GM23338 (cell line): ENCODE results near the gene PCLO. TPM values are rescaled to one million over a fixed set of nuclear protein-coding genes. Genes with fewer than 3 reads are reported as not detected.

Experiments
- ATAC-seq: fragments of 200-7000 bp; cut with Tn5 transposase; 3 replicates; pipeline ENCODE4 v1.9.1; 2020
- DNase-seq: peaks from one replicate; pipeline ENCODE4 v3.0.0-alpha.2; 2015; ENCODE audit warnings: low spot score
- H2AFZ ChIP-seq: fragments of 200-600 bp; sonication (generic); 2 replicates; pipeline ENCODE4 v1.8.0; 2016; ENCODE audit warnings: antibody characterized with exemption, mild to moderate bottlenecking, moderate library complexity
- H3F3A ChIP-seq: fragments of 200-600 bp; sonication (generic); replicated peaks from 2 replicates; pipeline ENCODE4 v1.8.0; 2017; ENCODE audit warnings: antibody characterized with exemption, mixed run types, low read depth
- H3K27ac ChIP-seq: fragments of 200-600 bp; sonication (generic); 2 replicates; pipeline ENCODE4 v1.6.1; 2016; ENCODE audit warnings: low read depth
- H3K27me3 ChIP-seq: fragments of 200-600 bp; sonication (generic); 2 replicates; pipeline ENCODE4 v1.8.0; 2016; ENCODE audit warnings: mild to moderate bottlenecking, mixed run types, moderate library complexity; ENCODE audit not compliant: insufficient read depth
- H3K36me3 ChIP-seq: fragments of 200-600 bp; sonication (generic); 2 replicates; pipeline ENCODE4 v1.8.0; 2016; ENCODE audit warnings: mild to moderate bottlenecking; ENCODE audit not compliant: insufficient read depth
- H3K4me1 ChIP-seq: fragments of 200-600 bp; sonication (generic); 2 replicates; pipeline ENCODE4 v1.8.0; 2016; ENCODE audit warnings: mild to moderate bottlenecking, moderate library complexity; ENCODE audit not compliant: insufficient read depth
- H3K4me2 ChIP-seq: fragments of 200-600 bp; sonication (generic); 2 replicates; pipeline ENCODE4 v1.7.1; 2017; ENCODE audit warnings: mixed run types
- H3K4me3 ChIP-seq: fragments of 200-600 bp; sonication (generic); 2 replicates; pipeline ENCODE4 v1.6.1; 2016; ENCODE audit warnings: mixed run types
- H3K79me2 ChIP-seq: fragments of 200-600 bp; sonication (generic); replicated peaks from 2 replicates; pipeline ENCODE4 v1.8.0; 2017; ENCODE audit warnings: mild to moderate bottlenecking; ENCODE audit not compliant: insufficient read depth
- H3K9me2 ChIP-seq: fragments of 200-600 bp; sonication (generic); 2 replicates; pipeline ENCODE4 v1.8.0; 2017; ENCODE audit not compliant: insufficient read depth
- H4K20me1 ChIP-seq: fragments of 200-600 bp; sonication (generic); replicated peaks from 2 replicates; pipeline ENCODE4 v1.8.0; 2017; ENCODE audit warnings: mild to moderate bottlenecking; ENCODE audit not compliant: insufficient read depth
- H3K27ac Mint-ChIP-seq: 2 replicates; pipeline ENCODE4 v1.8.0; 2020; ENCODE audit warnings: inconsistent platforms, mild to moderate bottlenecking, moderate library complexity, mixed read lengths
- H3K27me3 Mint-ChIP-seq: 3 replicates; pipeline ENCODE4 v1.8.0; 2022; ENCODE audit warnings: low read depth, mild to moderate bottlenecking, moderate library complexity, mixed read lengths, inconsistent platforms; ENCODE audit not compliant: insufficient read depth, poor library complexity
- H3K36me3 Mint-ChIP-seq: 3 replicates; pipeline ENCODE4 v1.8.0; 2021; ENCODE audit warnings: low read depth, mild to moderate bottlenecking, inconsistent platforms, moderate library complexity, mixed read lengths
- H3K4me1 Mint-ChIP-seq: 3 replicates; pipeline ENCODE4 v1.8.0; 2020; ENCODE audit warnings: mild to moderate bottlenecking, inconsistent platforms, mixed read lengths
- H3K4me3 Mint-ChIP-seq: 3 replicates; pipeline ENCODE4 v1.8.0; 2021; ENCODE audit warnings: moderate library complexity, mild to moderate bottlenecking, inconsistent platforms, mixed read lengths
- H3K9me3 Mint-ChIP-seq: 3 replicates; pipeline ENCODE4 v1.8.0; 2020; ENCODE audit warnings: moderate library complexity, mild to moderate bottlenecking, inconsistent platforms, mixed read lengths
- EZH2 ChIP-seq: fragments of 200-600 bp; sonication (generic); IDR thresholded peaks from one replicate; pipeline ENCODE4 v1.8.0; 2017; ENCODE audit warnings: antibody characterized with exemption, mild to moderate bottlenecking, low read depth; ENCODE audit not compliant: unreplicated experiment
- ZNF462 ChIP-seq: fragments of 250-450 bp; sonication (Bioruptor Pico); IDR thresholded peaks from 2 replicates; pipeline ENCODE4 v1.5.0; 2020; ENCODE audit warnings: mild to moderate bottlenecking, moderate library complexity
- polyA plus RNA-seq: library from polyadenylated mRNA; unstranded; fragments of >200 nt; fragmentation: Nextera tagmentation; extraction: Ambion mirVana; gene quantifications from 2 replicates; pipeline ENCODE4 v1.2.1, GENCODE V29; 2016
- total RNA-seq: library from RNA; depleted of rRNA; stranded (reverse); fragments of >200 nt; shearing (Covaris generic); gene quantifications from 2 replicates; pipeline ENCODE4 v1.2.3, GENCODE V29; 2014
- TF ChIP-seq, protein P1 (sequence below), 2 experiments: fragments of 200-600 bp in 1 of 2; sonication (generic) in 1 of 2; conservative IDR thresholded peaks; 2 replicates each; pipeline versions ENCODE4 v1.5.1 to v1.6.1; 2016 to 2017; ENCODE audit warnings: antibody characterized with exemption in 2 of 2, low read depth in 2 of 2, mild to moderate bottlenecking in 2 of 2, moderate library complexity in 1 of 2

PCLO gene
- total and polyA plus RNA-seq, 2 experiments from 2014 or later = 7.4 to 9.1 TPM

DNA sequence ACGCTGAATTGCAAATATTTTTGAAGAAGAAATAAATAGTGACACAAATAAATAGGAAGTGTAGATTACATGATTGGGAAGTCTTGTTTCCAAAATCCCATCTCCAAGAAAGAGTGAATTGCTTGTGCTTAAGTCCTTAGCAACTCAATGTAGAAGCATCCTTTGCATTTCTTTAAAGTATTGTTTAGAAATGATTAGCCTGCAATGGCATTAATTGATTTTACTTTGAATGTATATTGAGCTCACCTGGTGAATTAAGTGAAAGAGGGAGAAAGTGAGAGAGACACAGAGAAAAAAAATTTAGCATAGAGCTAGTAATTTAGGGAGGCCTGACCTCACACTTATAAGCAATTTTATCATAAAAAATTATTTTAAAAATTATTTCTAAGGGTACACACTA is 49.0 kb upstream of the PCLO start (continued):
- TF ChIP-seq ZNF462 = no peak
- TF ChIP-seq, protein P1, sequence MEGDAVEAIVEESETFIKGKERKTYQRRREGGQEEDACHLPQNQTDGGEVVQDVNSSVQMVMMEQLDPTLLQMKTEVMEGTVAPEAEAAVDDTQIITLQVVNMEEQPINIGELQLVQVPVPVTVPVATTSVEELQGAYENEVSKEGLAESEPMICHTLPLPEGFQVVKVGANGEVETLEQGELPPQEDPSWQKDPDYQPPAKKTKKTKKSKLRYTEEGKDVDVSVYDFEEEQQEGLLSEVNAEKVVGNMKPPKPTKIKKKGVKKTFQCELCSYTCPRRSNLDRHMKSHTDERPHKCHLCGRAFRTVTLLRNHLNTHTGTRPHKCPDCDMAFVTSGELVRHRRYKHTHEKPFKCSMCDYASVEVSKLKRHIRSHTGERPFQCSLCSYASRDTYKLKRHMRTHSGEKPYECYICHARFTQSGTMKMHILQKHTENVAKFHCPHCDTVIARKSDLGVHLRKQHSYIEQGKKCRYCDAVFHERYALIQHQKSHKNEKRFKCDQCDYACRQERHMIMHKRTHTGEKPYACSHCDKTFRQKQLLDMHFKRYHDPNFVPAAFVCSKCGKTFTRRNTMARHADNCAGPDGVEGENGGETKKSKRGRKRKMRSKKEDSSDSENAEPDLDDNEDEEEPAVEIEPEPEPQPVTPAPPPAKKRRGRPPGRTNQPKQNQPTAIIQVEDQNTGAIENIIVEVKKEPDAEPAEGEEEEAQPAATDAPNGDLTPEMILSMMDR (conservative IDR thresholded peaks at IDR 0.05; ENCODE audit: low read depth in 2 of 2) = no peak

GRCh38 chr7:83210479-83210878 is 47.8 kb upstream of the PCLO start:
- no peak for DNase-seq
- TF ChIP-seq EZH2 = no peak
- Histone ChIP-seq H3K9me2 (no peaks in the 10 kb centered on the region), H3K36me3 (no peaks in the 10 kb centered on the region), H3K4me1 (peaks cover 27% of the 10 kb centered on the region), H4K20me1 (no peaks in the 10 kb centered on the region), H2AFZ (no peak overlapping the region), H3F3A (no peaks in the 10 kb centered on the region), H3K4me3 (no peak overlapping the region), H3K79me2 (no peaks in the 10 kb centered on the region), H3K4me2 (peak overlapping the region; percentile 19; the same call in 1 of the 2 replicates), H3K27ac (no peak overlapping the region), H3K27me3 (no peaks in the 10 kb centered on the region)
- Mint-ChIP-seq H3K9me3 (no peaks in the 10 kb centered on the region), H3K4me3 (no peak overlapping the region), H3K36me3 (no peaks in the 10 kb centered on the region), H3K4me1 (peaks cover 25% of the 10 kb centered on the region), H3K27ac (peak overlapping the region; percentile 89), H3K27me3 (no peaks in the 10 kb centered on the region)
- ATAC-seq = peak; percentile 22; the same call in 1 of the 3 replicates
